Subcutaneous preadipocyte (primary cell): ENCODE results near the gene CORO2A. TPM values are rescaled to one million over a fixed set of nuclear protein-coding genes. Genes with fewer than 3 reads are reported as not detected.

Source experiments
- small RNA-seq: library from RNA; depleted of rRNA; stranded (forward); fragments of <200 nt; gene quantifications from one replicate; pipeline ENCODE3, GENCODE V24; 2012
- total RNA-seq: library from RNA; depleted of rRNA; stranded (reverse); fragments of >200 nt; gene quantifications from 2 replicates; pipeline ENCODE4 v1.2.3, GENCODE V29; 2012

Gene CORO2A, protein sequence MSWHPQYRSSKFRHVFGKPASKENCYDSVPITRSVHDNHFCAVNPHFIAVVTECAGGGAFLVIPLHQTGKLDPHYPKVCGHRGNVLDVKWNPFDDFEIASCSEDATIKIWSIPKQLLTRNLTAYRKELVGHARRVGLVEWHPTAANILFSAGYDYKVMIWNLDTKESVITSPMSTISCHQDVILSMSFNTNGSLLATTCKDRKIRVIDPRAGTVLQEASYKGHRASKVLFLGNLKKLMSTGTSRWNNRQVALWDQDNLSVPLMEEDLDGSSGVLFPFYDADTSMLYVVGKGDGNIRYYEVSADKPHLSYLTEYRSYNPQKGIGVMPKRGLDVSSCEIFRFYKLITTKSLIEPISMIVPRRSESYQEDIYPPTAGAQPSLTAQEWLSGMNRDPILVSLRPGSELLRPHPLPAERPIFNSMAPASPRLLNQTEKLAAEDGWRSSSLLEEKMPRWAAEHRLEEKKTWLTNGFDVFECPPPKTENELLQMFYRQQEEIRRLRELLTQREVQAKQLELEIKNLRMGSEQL
- total RNA-seq: under 0.01 and 0.39 TPM in 2 replicates

DNA sequence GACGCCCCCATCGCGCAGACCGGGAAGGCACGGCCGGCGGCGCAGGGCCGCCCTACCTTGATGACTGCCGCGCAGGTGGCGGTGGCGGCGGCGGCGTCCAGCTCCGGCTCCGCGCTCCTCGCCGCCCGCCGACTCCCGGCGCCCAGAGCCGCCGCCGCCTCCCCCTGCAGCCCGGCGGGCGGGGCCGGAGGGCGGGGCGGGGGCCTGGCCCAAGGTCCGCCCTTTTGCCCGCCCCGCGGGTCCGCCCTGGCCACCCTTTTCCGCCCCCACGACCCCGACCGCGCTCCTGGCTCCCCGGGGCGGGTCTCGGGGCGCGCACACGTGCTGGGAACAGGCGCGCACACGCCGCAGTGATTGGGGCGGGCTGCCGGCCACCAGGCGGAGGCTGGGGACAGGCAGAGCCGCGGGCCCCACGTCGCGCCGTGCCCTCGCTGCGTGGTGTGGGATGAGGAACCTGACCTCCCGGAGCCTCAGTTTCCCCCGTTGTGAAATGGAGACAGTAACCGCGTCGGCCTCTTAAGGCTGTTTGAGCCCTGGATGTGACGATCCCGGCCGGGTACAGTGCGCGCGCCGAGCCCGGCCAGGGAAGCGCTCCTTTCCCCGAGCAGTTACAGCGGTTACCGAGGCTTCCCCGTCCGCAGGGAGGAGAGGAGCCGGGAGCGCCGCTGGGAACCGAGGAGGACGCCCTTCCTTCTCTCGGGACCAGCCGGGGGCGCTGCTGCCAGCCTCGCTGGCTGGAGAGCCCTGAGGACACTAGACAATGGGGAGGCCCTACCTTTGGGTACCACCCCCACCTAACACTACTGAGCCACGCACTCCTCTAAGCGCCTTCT, at the start of gene CORO2A:
Gene CORO2A, minus strand, starts transcription at position 135 of the 833 bp plus-strand sequence. CDS start 34,977 bp downstream, outside the sequence.

DNA sequence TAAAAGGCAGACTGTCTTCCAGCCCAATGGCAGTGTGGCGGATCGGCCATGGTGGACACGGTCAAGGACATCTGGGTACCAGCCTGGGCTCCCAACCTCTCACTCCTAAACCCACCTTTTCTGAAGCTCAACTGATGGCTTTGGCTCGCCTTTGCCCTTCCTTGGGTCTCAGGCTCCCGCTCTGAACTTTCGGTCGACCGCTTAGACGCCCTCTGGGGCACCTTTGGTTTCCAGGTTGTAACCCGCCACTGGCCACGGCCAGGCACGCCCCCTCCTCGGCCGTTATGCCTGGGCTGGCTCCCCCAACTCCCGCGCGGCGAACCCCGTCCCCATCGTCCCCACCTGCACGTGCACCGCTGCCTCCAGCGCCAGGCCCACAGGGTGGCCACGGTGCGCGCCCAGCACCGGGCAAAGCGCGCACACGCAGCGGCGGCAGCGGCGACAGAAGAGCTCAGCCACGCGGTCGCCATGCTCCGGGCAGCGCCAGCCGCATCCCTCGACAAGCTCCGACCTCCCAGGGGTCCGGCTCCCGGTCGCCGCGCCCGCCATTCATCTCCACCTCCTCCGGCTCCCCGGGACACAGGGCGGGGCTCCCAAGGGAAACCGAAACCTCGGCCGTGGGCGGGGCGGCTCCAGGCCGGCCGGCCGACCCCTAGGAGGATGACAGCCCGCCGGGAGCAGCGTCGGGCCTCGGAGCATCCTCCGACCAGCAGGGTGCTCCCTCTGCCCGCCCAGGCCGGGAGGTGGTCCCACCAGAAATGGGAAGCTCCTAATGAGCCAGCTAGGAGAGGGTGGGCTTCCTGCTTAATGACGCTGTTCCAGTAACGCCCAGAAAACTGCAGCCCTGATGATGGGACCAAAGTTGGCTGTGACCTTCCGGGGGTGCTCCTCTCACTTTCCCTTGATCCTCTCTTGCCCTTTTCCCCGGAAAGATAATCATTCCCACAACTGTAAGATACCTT, 73.5 kb downstream of the CORO2A start, which contains the start of gene TRIM14:
Gene TRIM14, minus strand, starts transcription at position 583 of the 962 bp plus-strand sequence. Its CDS starts 34 bp downstream, at position 549.

Small RNAs within 50 kb of the gene (small RNA-seq; reads per million reads assigned to genes)
- not detected for gene MIR6854
- not detected for gene RF00017

Other genes with a start within 250 kb of the CORO2A start
- 14.7 TPM in 2 replicates for gene ANP32B, start 209.3 kb downstream of the CORO2A start, total RNA-seq
- gene NANS, start 135.9 kb downstream of the CORO2A start, total RNA-seq: 73.1 and 83.0 TPM in 2 replicates
- 1.5 and 6.3 TPM in 2 replicates for gene TRIM14, start 73.4 kb downstream of the CORO2A start, total RNA-seq
- 12.9 and 22.7 TPM in 2 replicates for gene TBC1D2, start 63.0 kb upstream of the CORO2A start, total RNA-seq